GM10266 (cell line): ENCODE data around the gene GPHA2.
A peak's percentile ranks its signal among the peaks of the same experiment; 100 is the strongest.

Experiments used
- DNase-seq: peaks from one replicate; pipeline ENCODE4 v3.0.0; 2012; ENCODE audit errors: extremely low spot score
- CTCF ChIP-seq: IDR thresholded peaks from 2 replicates; pipeline ENCODE4 v1.5.1; 2012; ENCODE audit warnings: mild to moderate bottlenecking, low read depth; ENCODE audit not compliant: control insufficient read depth, insufficient read depth; ENCODE audit errors: missing control alignments

GPHA2 gene

DNA sequence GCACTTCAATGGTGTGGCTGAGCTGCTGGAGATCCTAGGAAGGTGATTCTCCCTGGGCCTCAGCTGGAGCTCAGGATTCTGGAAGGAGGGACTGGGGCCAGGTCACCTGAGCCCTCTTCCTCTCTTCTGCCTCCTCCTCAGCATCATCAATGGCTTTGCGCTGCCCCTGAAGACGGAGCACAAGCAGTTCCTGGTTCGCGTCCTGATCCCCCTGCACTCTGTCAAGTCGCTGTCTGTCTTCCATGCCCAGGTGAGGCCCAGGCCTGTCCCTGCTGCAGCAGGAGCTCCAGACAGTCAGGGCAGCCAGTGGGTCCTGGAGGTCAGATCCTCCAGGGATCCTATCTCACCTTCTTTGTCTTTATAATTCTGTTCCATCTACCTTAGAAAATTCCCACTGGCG lies 5.4 kb downstream of the GPHA2 start:
- no peak for TF ChIP-seq CTCF
- no peak for DNase-seq

- no peak for DNase-seq
- TF ChIP-seq CTCF, result no peak
Observed at GRCh38 chr11:64929625-64930024, 6.1 kb downstream of the GPHA2 start.

DNA sequence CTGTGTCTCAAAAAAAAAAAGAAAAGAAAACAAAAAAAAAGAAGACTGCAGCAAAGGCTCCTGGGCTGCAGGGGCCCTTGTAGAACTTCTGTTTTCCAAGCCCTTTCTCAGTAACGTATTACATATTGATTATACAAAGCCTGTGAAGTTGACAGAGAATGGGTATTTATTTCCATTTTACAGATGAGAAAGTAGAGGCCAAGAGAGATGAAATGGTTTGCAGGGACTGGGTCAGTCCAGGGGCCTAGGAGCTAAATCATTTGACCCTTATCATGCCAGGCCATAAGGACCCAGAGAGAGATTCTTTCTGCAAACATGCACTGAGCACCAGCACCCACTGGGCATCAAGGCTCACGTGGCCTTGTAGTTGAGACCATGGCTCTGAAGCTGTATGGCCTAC lies 6.7 kb downstream of the GPHA2 start:
- TF ChIP-seq CTCF, result no peak
- no peak for DNase-seq

DNA sequence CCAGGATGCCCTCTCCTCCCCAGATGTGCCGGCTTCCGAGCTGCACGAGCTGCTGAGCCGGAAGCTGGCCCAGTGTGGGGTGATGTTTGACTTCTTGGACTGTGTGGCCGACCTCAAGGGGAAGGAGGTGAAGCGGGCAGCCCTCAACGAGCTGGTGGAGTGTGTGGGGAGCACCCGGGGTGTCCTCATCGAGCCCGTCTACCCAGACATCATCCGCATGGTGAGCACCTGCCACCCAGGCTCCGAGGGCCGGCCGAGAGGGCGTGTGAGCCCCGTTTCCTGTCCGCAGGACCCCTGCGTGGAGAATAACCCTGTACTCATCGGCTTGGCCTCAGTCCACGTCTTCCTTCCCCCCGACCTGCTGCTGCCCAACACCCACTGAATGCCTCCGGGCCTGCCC lies 9.0 kb downstream of the GPHA2 start:
- TF ChIP-seq CTCF, result no peak

GRCh38 chr11:64925536-64926436 lies 9.9 kb downstream of the GPHA2 start:
- DNase-seq, result no peak
- TF ChIP-seq CTCF, result no peak

More for the DNA sequence above, 9.0 kb downstream of the GPHA2 start:
- no peak for DNase-seq

DNA sequence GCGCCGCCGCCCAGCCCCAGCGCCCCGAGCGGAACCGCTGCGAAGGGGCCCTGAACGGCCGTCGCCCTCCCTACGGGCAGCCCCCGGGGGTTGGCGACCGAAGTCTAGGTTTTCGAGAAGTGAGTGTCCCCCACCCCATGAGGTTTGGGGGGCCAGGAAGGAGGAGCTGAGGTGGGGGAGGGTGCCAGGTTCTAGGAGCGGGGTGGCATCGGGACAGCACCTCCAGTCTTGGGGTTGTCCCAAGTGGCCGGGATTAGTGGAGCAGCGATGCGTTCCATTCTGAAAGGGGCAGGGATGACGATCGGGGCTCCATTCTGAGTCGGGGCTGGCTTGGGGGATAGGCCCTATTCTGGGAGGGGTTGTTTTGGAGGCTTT lies 10.8 kb downstream of the GPHA2 start:
- peak; percentile 43 for DNase-seq
- no peak for TF ChIP-seq CTCF
